HG03342 (cell line): Measurements from ENCODE around the gene SERHL2.
"Not testable (repeated sequence)": the region's sequence is repeated elsewhere in the genome, so short reads cannot be mapped to it uniquely, and the experiment has no call there.

Source experiments
- ATAC-seq: cut with Tn5 transposase; IDR thresholded peaks from one replicate; pipeline ENCODE4 v1.9.1; 2021; ENCODE audit warnings: mild to moderate bottlenecking, moderate library complexity; ENCODE audit not compliant: unreplicated experiment

The SERHL2 gene

GRCh38 chr22:42535082-42535731, 18.5 kb upstream of the SERHL2 start:
- not testable (repeated sequence) for ATAC-seq

- no peak for ATAC-seq
These were observed 17.6 kb upstream of the SERHL2 start for GRCh38 chr22:42536166-42536565.

- not testable (repeated sequence) for ATAC-seq
These were observed 17.1 kb upstream of the SERHL2 start for GRCh38 chr22:42536634-42537033.

GRCh38 chr22:42537199-42537831, 16.4 kb upstream of the SERHL2 start:
- ATAC-seq: peak; percentile 48

- not testable (repeated sequence) for ATAC-seq
These were observed 14.5 kb upstream of the SERHL2 start for GRCh38 chr22:42539236-42539771.

GRCh38 chr22:42544686-42545085, 9.1 kb upstream of the SERHL2 start:
- no peak for ATAC-seq

- no peak for ATAC-seq
These were observed 6.2 kb upstream of the SERHL2 start for GRCh38 chr22:42547562-42547961.

- ATAC-seq: not testable (repeated sequence)
These were observed 5.6 kb upstream of the SERHL2 start for GRCh38 chr22:42548126-42548525.

GRCh38 chr22:42548597-42549330, 5.0 kb upstream of the SERHL2 start:
- ATAC-seq: no peak

GRCh38 chr22:42549331-42550060, 4.3 kb upstream of the SERHL2 start:
- no peak for ATAC-seq

- ATAC-seq: not testable (repeated sequence)
These were observed 1.5 kb upstream of the SERHL2 start for GRCh38 chr22:42552294-42552647.

GRCh38 chr22:42560381-42560780, 6.6 kb downstream of the SERHL2 start:
- no peak for ATAC-seq

GRCh38 chr22:42560781-42561180, 7.0 kb downstream of the SERHL2 start:
- ATAC-seq: no peak

GRCh38 chr22:42561856-42562255, 8.1 kb downstream of the SERHL2 start:
- ATAC-seq: no peak

GRCh38 chr22:42562279-42562678, 8.5 kb downstream of the SERHL2 start:
- no peak for ATAC-seq

- ATAC-seq: no peak
These were observed 8.9 kb downstream of the SERHL2 start for GRCh38 chr22:42562684-42563083.

- not testable (repeated sequence) for ATAC-seq
These were observed 10.2 kb downstream of the SERHL2 start for GRCh38 chr22:42563943-42564342.

- no peak for ATAC-seq
These were observed 10.9 kb downstream of the SERHL2 start for GRCh38 chr22:42564699-42565098.

- ATAC-seq: no peak
These were observed 12.2 kb downstream of the SERHL2 start for GRCh38 chr22:42565956-42566355.

- not testable (repeated sequence) for ATAC-seq
These were observed 14.2 kb downstream of the SERHL2 start for GRCh38 chr22:42567950-42568349.

GRCh38 chr22:42570580-42570979, 16.8 kb downstream of the SERHL2 start:
- not testable (repeated sequence) for ATAC-seq
